Activated naive CD4-positive, alpha-beta T cell (primary cell): ENCODE results near the gene NFATC2.
"Not testable (repeated sequence)": the region's sequence is repeated elsewhere in the genome, so short reads cannot be mapped to it uniquely, and the experiment has no call there.

Source experiments
- DNase-seq, 4 experiments: peaks; one replicate each; lab custom pipeline; 2025; lab: John Stamatoyannopoulos, UW

Gene NFATC2

DNA sequence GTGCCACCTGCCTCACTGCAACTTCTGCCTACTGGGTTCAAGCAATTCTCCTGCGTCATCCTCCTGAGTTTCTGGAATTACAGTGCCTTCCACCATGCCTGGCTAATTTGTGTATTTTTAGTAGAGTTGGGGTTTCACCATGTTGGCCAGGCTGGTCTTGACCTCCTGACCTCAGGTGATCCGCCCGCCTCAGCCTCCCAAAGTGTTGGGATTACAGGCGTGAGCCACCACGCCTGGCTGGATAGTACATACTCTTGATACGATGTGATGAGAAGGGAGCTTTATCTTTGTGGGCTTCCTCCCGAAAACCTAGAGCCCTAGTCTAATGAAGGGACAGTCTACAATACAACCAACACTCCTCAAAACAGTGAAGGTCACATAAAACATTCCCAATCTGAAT, 2.4 kb downstream of the NFATC2 start:
- DNase-seq, result not testable (repeated sequence)

- no peak for DNase-seq
These were observed 6.1 kb downstream of the NFATC2 start for GRCh38 chr20:51536116-51537069.

DNA sequence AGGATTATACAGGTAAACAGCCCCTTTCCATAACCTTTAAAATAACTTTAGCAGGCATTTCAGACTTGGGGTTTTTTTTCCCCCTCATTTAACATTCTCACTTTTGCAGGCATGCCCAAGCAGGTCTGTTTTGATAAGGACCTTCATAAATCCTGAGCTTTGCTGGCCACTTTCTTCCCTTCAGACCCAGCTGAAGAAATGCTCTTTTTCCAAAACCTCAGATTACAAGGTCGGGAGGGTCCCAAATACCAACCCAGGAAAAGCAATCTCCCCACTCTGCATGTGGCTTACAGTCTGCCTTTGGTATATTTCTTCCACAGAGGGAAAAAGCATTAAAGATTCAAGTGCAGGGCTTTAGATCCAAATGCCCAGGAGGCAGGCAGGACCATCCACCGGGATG, 6.8 kb downstream of the NFATC2 start:
- no peak for DNase-seq

- no peak for DNase-seq
These were observed 7.5 kb downstream of the NFATC2 start for GRCh38 chr20:51535075-51535386.

DNA sequence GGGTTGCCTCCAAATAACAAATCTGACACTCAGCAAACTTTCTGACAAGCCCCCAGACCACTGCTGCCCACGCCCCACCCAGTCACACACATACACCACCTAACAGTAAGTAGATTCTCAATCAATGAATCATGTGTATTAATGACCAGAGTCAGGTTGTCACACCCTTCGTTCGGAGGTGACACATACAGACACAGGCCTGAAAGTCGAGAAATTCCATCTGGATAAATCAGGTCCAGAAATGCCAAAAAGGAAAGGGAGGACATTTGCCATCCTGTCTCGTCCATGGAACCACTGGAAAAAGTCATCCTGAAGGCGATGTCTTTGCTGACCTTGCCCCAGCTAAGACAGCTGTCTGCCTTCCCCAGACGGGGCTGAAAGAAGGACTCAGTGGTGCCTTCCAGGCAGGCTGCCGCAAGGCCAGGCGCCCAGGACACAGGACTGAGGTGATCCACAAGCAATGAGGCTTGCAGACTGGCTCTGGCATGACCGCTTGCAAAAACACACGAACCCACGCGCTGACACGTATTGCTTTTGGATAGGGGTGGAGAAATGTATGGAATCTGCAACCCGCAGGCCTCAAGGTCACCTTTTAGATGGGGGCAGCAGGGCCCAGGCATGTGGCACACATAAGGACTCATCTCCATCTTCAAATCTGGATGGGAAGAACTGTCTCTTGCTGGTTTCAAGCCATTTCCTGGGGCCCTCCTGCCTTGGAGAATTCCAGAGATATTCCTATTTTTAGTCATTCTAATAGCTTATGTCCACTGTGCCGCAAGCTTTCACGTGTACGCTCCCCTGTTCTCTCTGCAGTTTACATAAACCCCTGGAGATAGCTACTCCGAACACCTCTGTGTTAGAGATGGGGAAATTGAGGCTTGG, 9.0 kb downstream of the NFATC2 start:
- DNase-seq, result no peak

- no peak for DNase-seq
These were observed 9.8 kb downstream of the NFATC2 start for GRCh38 chr20:51532577-51533191.

DNA sequence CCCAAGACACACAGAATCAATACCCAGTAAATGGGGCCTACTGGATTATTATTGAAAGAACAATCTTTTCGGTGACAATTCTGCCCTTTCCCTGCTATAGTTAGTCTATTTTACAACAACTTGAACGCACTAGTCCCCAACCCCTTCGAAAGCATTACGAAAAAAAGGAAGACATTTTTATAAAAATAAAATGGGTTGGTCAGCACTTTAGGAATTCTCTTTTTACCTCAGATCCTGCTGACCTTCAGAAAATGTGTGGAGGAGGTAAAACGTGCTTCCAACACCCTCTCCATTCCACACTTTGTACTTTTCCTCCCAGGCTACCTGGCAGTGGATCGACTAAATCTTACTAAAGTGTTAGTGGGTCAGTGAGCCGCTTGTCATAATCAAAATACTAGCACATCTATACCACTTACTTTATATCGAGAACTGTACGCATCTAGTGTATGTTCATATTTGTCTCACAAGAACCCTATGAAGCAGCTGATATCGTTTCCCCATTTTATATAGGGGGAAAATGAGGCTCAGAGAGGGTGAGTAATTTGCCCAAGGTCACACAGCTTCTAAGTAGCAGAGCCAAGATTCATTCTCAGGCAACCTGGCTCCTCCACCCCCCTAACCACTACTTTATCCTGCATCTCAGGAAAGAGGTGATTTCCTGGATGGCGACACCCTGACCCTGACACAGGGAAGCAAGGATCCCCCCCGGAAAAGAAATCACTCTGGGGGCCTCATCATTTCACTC, 10.6 kb downstream of the NFATC2 start:
- DNase-seq, result no peak

- peak; percentile 11 to 61 (median 32) for DNase-seq
These were observed 11.3 kb downstream of the NFATC2 start for GRCh38 chr20:51531141-51531710.

DNA sequence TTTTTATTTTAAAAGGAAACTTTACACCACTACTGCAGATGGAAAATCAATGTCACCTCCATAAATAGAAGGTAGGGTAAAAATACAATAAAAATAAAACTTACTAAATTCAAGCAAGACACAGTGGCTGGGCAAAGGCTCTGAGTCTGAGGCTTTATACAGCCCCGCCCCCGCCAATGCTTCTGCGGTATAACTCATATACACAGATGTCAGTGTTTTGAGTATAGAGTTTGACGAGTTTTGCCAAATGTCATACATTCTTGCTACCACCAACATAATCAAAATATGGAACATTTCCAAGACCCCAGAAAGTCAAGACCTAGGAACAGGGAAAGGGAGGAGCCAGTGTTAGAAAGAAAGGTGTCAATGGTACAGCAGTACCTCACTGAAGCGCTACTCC, 12.8 kb downstream of the NFATC2 start:
- DNase-seq, result peak in 3 of 4 experiments; percentile 20 to 35 (median 20)

DNA sequence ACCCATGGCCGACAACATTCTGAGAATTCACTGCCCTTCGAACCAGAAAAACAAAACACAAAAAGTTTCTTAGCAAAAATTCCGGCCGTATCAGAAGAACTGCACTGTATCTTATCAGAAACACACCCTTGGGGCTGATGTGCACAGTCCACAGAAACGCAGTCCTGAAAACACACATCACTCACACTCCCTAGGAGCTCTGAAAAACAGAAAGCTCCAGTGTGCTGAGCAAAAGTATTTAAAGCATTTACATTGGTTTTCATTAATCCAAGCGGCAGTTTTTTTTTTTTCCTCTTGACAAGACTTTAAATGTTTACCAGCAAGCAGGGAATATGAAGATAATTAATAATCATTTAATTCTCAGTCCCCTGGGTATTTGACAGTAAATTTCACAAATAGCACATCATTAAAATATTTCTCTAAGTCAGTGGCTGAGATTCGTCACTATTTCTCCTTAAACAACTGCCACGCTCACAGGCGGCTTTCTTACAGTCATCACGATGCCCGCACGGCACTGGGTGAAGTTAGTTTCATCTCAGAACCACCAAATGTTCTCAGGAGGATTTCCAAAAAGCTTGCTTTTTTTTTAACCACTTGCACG, 13.3 kb downstream of the NFATC2 start:
- DNase-seq, result no peak

DNA sequence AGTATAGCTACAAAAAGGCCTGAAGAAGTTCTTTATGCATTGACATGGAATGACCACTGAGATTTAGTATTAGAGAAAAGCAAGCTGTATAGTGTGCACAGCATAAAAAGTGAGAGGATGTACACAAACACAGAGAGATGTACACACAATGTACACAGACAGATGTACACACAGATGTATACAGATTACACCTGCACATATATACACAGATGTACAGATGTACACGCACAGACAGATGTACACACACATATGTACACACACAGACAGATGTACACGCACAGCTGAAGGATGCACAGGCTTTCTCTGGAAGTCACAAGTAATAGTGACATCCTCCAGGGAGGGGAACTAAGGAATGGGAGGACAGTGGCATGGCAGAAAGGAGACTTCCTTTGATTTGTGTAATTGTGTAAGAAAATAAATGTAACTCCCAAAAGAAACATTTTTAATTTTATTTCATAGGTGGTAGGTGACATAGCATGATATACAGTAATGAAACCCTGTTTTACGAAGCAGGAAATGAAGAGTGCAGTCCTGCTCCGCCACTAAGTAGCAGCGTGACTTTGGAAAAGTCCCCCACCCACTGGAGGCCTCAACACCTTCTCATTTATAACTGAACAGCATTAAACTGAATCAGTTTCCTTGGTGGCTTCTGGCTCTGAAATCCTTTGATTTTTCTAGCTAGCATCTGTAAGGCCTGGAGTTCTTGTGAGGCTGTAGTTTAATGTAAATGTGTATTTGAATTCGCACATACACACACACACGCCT, 14.1 kb downstream of the NFATC2 start:
- no peak for DNase-seq

DNA sequence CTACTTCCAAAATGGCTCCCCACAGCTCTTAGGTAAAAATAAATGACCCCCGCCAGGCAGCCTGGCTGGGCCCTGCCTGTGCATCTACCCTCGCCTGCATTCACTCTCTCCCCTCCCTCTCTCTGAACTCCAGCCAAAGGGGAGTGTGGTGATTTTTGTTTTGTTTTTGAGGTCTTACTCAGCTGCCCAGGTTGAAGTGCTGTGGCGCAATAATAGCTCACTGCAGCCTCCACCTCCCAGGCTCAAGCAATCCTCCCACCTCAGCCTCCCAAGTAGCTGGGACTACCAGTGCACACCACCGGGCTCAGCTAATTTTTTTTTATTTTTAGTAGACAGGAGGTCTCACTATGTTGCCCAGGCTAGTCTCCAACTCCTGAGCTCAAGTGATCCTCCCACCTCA, 15.8 kb downstream of the NFATC2 start:
- no peak for DNase-seq

DNA sequence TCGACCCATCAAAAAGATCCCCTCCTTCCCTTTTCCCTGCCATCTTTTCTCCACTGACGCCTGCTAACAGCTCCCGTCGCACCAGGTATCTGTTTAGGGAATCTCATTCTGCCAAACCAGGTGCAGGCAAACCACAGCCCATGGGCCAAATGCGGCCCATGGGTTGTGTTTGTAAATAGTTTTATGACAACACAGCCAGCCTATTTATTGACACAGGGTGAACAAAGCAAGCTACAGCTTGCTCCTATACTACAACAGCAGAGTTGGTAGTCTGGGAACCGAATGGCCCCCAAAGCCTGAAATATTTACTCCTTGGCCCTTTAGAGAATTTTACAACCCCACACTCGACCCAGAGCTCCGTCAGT, 16.4 kb downstream of the NFATC2 start:
- DNase-seq, result no peak

GRCh38 chr20:51525241-51526105, 17.0 kb downstream of the NFATC2 start:
- DNase-seq, result no peak

DNA sequence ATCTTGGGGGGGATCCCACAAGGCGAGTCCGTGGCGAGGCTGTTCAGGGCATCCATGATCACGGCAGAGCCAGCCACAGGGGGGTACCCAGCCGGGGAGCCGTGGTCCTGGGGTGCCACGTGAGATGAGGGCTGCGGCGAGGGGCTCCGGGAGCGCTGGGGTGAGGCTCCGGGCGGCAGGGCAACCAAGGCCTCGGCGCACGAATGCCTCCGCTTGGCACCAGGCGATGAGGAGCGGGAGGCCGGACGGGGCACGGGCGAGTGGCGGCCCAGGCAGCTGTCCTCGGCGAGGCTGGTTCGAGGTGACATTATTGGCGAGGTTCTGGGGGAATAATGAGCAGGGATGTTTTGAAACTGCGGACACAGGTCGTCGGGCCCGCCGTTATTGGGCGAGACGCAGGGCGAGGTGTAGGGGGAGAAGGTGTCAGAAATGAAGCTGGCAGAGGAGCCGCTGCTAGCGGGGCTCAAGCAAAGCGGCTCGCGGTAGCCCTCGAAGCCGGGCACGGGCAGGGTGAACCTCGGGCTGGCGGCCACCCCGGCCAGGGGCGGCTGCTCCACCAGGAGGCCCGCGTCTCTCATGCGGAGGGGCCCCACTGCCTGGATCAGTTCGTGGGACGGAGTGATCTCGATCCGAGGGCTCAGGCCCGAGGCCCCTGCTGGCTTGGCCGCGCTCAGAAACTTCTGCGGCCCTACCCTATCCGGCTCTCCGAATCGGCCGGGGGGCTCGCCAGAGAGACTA, 19.1 kb downstream of the NFATC2 start:
- DNase-seq, result no peak

GRCh38 chr20:51522207-51522606, 20.3 kb downstream of the NFATC2 start:
- DNase-seq, result no peak

DNA sequence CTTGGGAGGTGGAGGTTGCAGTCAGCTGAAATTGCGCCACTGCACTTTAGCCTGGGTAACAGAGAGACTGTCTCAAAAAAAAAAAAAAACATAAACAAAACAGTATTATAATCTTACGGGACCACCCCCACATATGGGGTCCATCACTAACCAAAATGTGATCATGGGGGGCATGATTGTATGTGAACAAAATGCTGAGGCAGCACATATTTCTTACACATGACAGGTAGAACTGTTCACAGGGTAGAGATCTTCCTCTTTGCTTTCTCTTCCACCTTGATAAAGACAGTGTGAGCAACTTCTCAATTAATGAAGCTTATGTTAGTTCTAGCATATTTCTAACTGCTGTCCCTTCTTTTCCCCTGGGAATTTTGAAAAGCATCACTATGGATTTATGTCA, 24.7 kb downstream of the NFATC2 start:
- DNase-seq, result no peak

DNA sequence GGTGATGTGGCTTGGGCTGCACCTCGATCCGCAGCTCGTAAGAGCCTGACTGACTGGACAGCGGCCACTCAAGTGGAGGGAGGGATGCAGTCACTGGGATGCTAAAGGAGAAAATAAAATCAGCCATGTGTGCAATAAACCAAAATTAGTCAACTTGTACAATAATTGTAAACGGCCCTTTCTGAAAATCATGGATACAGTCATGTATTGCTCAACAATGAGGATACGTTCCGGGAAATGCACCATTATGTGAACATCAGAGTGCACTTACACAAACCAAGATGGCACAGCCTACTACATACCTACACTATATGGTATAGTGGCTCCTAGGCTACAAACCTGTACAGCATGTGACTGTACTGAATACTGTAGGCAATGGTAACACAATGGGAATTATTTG, 25.7 kb downstream of the NFATC2 start:
- no peak for DNase-seq

DNA sequence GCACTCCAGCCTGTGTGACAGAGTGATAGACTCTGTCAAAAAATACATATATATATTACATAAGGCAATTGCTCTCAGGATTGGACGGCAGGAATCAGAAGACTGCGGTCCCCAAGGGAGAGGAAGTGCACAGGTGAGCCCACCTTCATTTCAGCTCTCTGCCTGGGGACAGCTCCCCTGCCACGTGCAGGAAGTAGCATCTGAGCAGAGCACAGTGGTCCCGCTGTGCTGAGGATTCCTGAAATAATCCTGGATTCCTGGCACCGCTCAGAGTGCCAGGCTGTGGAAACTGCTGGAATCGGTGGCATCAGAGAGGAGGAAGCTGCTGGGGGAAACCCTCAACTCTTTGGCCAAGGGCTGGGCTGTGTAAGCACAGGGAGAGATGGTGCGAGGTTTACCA, 27.7 kb downstream of the NFATC2 start:
- DNase-seq, result no peak
